MCF 10A (cell line): ENCODE results near the gene TM9SF2. TPM values are rescaled to one million over a fixed set of nuclear protein-coding genes. Genes with fewer than 3 reads are reported as not detected.

ENCODE experiments used
- BruUV-seq: library from RNA; stranded (reverse); fragments of 400-500 nt; replicated peaks from 2 replicates; lab custom pipeline; 2021; lab: Mats Ljungman, UMichigan
- CTCF ChIA-PET: fragments of 300-600 bp; sonication (Branson Sonifier 250); formaldehyde crosslinking; extraction: SDS; loops from one replicate; lab custom pipeline; 2021; ENCODE audit warnings: antibody characterized with exemption, inconsistent platforms; lab: Yijun Ruan, JAX
- POLR2A ChIA-PET: fragments of 300-600, 350-650 bp; sonication (Branson Sonifier 250); formaldehyde crosslinking; extraction: SDS; loops from one replicate; lab custom pipeline; 2020; ENCODE audit warnings: antibody characterized with exemption, inconsistent platforms; lab: Yijun Ruan, JAX
- DNase-seq: peaks from one replicate; pipeline ENCODE4 v3.0.0-alpha.2; 2018; ENCODE audit not compliant: unreplicated experiment
- H3K27ac Mint-ChIP-seq: one replicate; pipeline ENCODE4 v1.8.0; 2022; ENCODE audit warnings: mild to moderate bottlenecking, low read depth, mixed read lengths; ENCODE audit not compliant: unreplicated experiment
- H3K27me3 Mint-ChIP-seq: one replicate; pipeline ENCODE4 v1.8.0; 2022; ENCODE audit warnings: mixed read lengths; ENCODE audit not compliant: insufficient read depth, unreplicated experiment
- H3K36me3 Mint-ChIP-seq: one replicate; pipeline ENCODE4 v1.8.0; 2022; ENCODE audit warnings: mild to moderate bottlenecking, moderate library complexity, mixed read lengths; ENCODE audit not compliant: insufficient read depth, unreplicated experiment
- H3K4me1 Mint-ChIP-seq: one replicate; pipeline ENCODE4 v1.8.0; 2022; ENCODE audit warnings: mixed read lengths; ENCODE audit not compliant: insufficient read depth, unreplicated experiment
- H3K4me3 Mint-ChIP-seq: one replicate; pipeline ENCODE4 v1.8.0; 2022; ENCODE audit warnings: mild to moderate bottlenecking, moderate library complexity, mixed read lengths; ENCODE audit not compliant: unreplicated experiment
- H3K9me3 Mint-ChIP-seq: one replicate; pipeline ENCODE4 v1.8.0; 2022; ENCODE audit warnings: mixed read lengths; ENCODE audit not compliant: unreplicated experiment
- intact Hi-C: fragments of 100-400 bp; cut with micrococcal nuclease; formaldehyde crosslinking; loops from 2 replicates; pipeline ENCODE4 v1.14.1; 2022
- total RNA-seq: library from RNA; stranded (reverse); gene quantifications from 2 replicates; pipeline ENCODE4 v1.2.3, GENCODE V29; 2022
- TF ChIP-seq, protein P1 (sequence below): fragments of 200-600 bp; IDR thresholded peaks from one replicate; pipeline ENCODE4 v1.8.0; 2022; ENCODE audit warnings: antibody characterized with exemption, mild to moderate bottlenecking; ENCODE audit not compliant: unreplicated experiment

The TM9SF2 gene
- total RNA-seq, 1 experiment from 2014 or later = 71.1 TPM

DNA sequence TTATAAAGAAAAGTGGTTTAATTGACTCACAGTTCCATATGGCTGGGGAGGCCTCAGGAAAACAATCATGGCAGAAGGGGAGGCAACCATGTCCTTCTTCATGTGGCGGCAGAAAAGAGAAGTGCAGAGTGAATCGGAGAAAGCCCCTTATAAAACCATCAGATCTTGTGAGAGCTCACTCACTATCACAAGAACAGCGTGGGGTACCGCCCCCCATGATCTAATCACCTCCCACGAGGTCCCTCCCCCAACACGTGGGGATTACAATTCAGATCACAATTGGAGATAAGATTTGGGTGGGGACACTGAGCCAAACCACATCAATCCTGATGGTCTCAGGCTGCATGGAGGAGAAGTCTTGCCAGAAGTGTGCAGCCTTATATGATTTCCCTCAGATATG lies 26.0 kb downstream of the TM9SF2 start:
- TF ChIP-seq, protein P1, sequence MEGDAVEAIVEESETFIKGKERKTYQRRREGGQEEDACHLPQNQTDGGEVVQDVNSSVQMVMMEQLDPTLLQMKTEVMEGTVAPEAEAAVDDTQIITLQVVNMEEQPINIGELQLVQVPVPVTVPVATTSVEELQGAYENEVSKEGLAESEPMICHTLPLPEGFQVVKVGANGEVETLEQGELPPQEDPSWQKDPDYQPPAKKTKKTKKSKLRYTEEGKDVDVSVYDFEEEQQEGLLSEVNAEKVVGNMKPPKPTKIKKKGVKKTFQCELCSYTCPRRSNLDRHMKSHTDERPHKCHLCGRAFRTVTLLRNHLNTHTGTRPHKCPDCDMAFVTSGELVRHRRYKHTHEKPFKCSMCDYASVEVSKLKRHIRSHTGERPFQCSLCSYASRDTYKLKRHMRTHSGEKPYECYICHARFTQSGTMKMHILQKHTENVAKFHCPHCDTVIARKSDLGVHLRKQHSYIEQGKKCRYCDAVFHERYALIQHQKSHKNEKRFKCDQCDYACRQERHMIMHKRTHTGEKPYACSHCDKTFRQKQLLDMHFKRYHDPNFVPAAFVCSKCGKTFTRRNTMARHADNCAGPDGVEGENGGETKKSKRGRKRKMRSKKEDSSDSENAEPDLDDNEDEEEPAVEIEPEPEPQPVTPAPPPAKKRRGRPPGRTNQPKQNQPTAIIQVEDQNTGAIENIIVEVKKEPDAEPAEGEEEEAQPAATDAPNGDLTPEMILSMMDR = no peak
- H3K4me3 Mint-ChIP-seq = no peak overlapping the region
- no peak for DNase-seq
- intact Hi-C loops = no loop called here
- H3K27me3 Mint-ChIP-seq = no peaks in the 10 kb centered on the region
- H3K4me1 Mint-ChIP-seq = no peaks in the 10 kb centered on the region
- H3K9me3 Mint-ChIP-seq = no peaks in the 10 kb centered on the region
- no peak overlapping the region for H3K27ac Mint-ChIP-seq
- H3K36me3 Mint-ChIP-seq = peaks cover 53% of the 10 kb centered on the region
- ChIA-PET POLR2A (interaction anchor here (1.2 kb wide), 1 partner anchor 9 kb away, joined by 3 read pairs; no protein-coding TSS in a partner anchor), CTCF (interaction anchor here (0.6 to 1.9 kb wide), 8 partner anchors 11 to 450 kb away, joined by 3 to 8 read pairs (median 3); no protein-coding TSS in a partner anchor)
- no TSS peak for BruUV-seq

DNA sequence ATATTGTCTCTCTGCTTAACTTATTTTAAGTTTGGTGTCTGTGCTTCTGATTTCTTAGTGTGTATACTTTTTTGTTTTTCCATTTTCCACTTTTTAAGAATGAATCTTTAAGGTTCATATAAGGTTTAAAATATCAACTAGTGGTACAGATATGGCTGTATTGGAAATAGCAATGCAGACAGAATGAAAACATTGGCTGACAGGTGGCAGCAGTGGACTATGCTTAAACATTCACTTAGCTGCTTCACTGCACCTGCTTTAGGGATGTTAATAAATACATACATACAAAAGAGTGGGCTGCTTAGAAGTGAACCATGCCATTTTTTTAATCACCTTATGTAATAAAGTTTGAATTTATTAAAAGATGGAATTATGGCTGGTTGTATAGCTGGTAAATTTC lies 27.3 kb downstream of the TM9SF2 start:
- intact Hi-C loops = no loop called here
- Mint-ChIP-seq H3K4me3 (no peak overlapping the region), H3K36me3 (peaks cover 43% of the 10 kb centered on the region), H3K27ac (no peak overlapping the region), H3K27me3 (no peaks in the 10 kb centered on the region), H3K4me1 (no peaks in the 10 kb centered on the region), H3K9me3 (no peaks in the 10 kb centered on the region)
- TF ChIP-seq, protein P1 = no peak
- no TSS peak for BruUV-seq
- ChIA-PET CTCF (interaction anchor here (0.9 to 1.9 kb wide), 6 partner anchors 11 to 127 kb away, joined by 3 to 8 read pairs (median 6); no protein-coding TSS in a partner anchor), POLR2A (interaction anchor here (0.6 to 1.5 kb wide), 5 partner anchors 10 to 86 kb away, joined by 3 to 9 read pairs (median 3); no protein-coding TSS in a partner anchor)
- peak; percentile 21 for DNase-seq

DNA sequence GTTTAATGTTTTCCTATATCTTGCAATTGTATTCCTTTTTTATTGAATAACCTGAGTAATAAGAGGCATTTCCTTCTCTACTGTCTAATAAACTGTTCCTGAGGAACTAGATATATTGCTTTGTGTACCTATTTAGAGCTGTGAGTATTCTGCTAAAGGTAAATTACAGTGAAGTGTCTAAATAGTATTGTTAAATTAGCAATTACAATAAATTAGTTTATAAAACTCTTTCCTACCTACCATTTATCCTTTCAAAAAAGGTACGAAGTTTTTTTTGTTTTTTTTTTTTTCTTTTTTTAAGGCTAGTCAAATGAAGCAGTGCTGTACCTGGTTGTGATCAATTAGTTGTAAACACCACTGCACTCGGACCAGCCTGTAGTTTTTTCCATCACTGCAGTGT lies 34.8 kb downstream of the TM9SF2 start:
- TF ChIP-seq, protein P1 = no peak
- Mint-ChIP-seq H3K36me3 (peaks cover 59% of the 10 kb centered on the region), H3K27ac (peak overlapping the region; percentile 37), H3K9me3 (no peaks in the 10 kb centered on the region), H3K27me3 (no peaks in the 10 kb centered on the region), H3K4me3 (no peak overlapping the region), H3K4me1 (no peaks in the 10 kb centered on the region)
- ChIA-PET POLR2A (no interaction called here), CTCF (interaction anchor here (0.6 to 0.7 kb wide), 3 partner anchors 34 to 227 kb away, joined by 3 to 4 read pairs (median 3); no protein-coding TSS in a partner anchor)
- no TSS peak for BruUV-seq
- intact Hi-C loops = no loop called here
- DNase-seq = no peak

DNA sequence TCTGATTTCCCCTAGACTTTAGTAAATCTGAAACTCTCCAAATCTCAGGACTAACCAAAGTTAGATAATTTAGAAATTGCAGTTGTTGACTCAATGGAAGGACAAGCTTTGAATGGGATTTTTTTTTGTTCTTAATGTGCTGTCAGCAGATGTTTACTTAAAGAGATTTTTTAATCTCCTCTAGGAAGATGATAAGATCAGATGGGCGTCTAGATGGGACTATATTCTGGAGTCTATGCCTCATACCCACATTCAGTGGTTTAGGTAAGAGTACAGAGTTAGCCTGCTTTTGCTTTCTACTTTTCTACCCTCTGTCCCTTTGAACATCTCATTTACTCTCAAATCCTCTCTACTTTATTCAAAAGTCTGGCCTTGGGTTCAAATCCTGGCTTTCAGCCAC lies 39.3 kb downstream of the TM9SF2 start:
- CTCF ChIA-PET = no interaction called here
- Mint-ChIP-seq H3K4me1 (no peaks in the 10 kb centered on the region), H3K27me3 (no peaks in the 10 kb centered on the region), H3K36me3 (peaks cover 89% of the 10 kb centered on the region), H3K4me3 (no peak overlapping the region), H3K27ac (no peak overlapping the region), H3K9me3 (no peaks in the 10 kb centered on the region)
- POLR2A ChIA-PET = no interaction called here
- intact Hi-C loops = no loop called here
- TF ChIP-seq, protein P1 = no peak
- DNase-seq = no peak
- BruUV-seq = no TSS peak
